Activated CD4-positive, alpha-beta T cell treated with anti-CD3 and anti-CD28 coated beads for 36 hours (primary cell): Measurements from ENCODE around the gene HACD3. TPM values are rescaled to one million over a fixed set of nuclear protein-coding genes. Genes with fewer than 3 reads are reported as not detected.
A peak's percentile ranks its signal among the peaks of the same experiment; 100 is the strongest.
"Not testable (repeated sequence)": the region's sequence is repeated elsewhere in the genome, so short reads cannot be mapped to it uniquely, and the experiment has no call there.

ENCODE experiments used
- ATAC-seq: fragments of 200-7000 bp; cut with Tn5 transposase; one replicate; pipeline ENCODE4 v1.10.0; 2021; ENCODE audit warnings: mild to moderate bottlenecking, moderate library complexity
- CTCF ChIA-PET: fragments of 350-600 bp; sonication (Branson Sonifier 250); formaldehyde crosslinking; loops from one replicate; lab custom pipeline; 2021; ENCODE audit warnings: antibody characterized with exemption; lab: Charles Lee
- POLR2A ChIA-PET: fragments of 350-600 bp; sonication (Branson Sonifier 250); formaldehyde crosslinking; loops from one replicate; lab custom pipeline; 2021; ENCODE audit warnings: antibody characterized with exemption, inconsistent platforms; lab: Charles Lee
- DNase-seq: peaks from one replicate; pipeline ENCODE4 v3.0.0-alpha.2; 2020
- H3K27ac Mint-ChIP-seq: one replicate; pipeline ENCODE4 v1.8.0; 2021; ENCODE audit warnings: mixed read lengths
- H3K27me3 Mint-ChIP-seq: one replicate; pipeline ENCODE4 v1.8.0; 2021; ENCODE audit warnings: mixed read lengths
- H3K36me3 Mint-ChIP-seq: one replicate; pipeline ENCODE4 v1.8.0; 2021; ENCODE audit warnings: low read depth, mixed read lengths
- H3K4me1 Mint-ChIP-seq: one replicate; pipeline ENCODE4 v1.8.0; 2021; ENCODE audit warnings: mixed read lengths
- H3K4me3 Mint-ChIP-seq: one replicate; pipeline ENCODE4 v1.8.0; 2021; ENCODE audit warnings: mild to moderate bottlenecking, moderate library complexity, mixed read lengths
- H3K9me3 Mint-ChIP-seq: one replicate; pipeline ENCODE4 v1.8.0; 2021; ENCODE audit warnings: low read depth, mixed read lengths
- intact Hi-C, 2 experiments: fragments of 100-400 bp; cut with DNase I in 1 of 2; cut with micrococcal nuclease in 1 of 2; formaldehyde crosslinking; loops; one replicate each; pipeline versions ENCODE4 v1.14.2 to v1.15.1; 2022 to 2024; cut with DNase I, micrococcal nuclease
- total RNA-seq, 2 experiments: library from RNA; stranded (reverse); gene quantifications; one replicate each; pipeline ENCODE4 v1.2.3, GENCODE V29; 2021

HACD3 gene
- total RNA-seq, 2 experiments from 2014 or later: 23.4 to 27.3 TPM

GRCh38 chr15:65549288-65549687, 19.0 kb downstream of the HACD3 start:
- Mint-ChIP-seq H3K36me3 (peaks cover 16% of the 10 kb centered on the region), H3K4me1 (peaks cover 20% of the 10 kb centered on the region)
- H3K4me3 Mint-ChIP-seq, DNase-seq, H3K27ac Mint-ChIP-seq, intact Hi-C loops, ATAC-seq, H3K9me3 Mint-ChIP-seq, H3K27me3 Mint-ChIP-seq: not testable (repeated sequence)
- CTCF ChIA-PET: interaction anchor here (0.7 to 1.1 kb wide), 2 partner anchors 10 to 706 kb away, joined by 3 to 6 read pairs; no protein-coding TSS in a partner anchor
- POLR2A ChIA-PET: interaction anchor here (0.6 kb wide), 1 partner anchor 148 kb away, joined by 4 read pairs; no protein-coding TSS in a partner anchor

DNA sequence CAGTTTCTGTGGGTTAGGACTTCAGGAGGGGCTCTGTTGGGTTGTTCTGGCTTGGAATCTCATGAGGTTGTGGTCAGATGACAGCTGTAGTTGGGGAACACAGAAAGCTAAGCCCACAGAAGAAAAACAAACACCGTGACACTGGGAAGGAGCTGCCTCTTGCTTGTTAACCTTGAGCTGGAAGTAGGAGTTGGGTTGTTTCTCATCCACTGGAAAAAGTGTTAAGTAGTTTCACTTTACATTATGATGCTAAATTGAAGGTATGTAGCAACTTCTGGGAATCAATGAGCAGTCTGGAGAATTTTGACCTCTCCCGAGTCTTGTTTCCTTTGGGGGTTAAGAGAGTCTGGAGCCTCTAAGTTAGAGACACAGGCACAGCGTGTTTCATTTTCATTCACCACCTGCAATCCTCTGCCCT, 20.4 kb downstream of the HACD3 start:
- Mint-ChIP-seq H3K4me3 (no peak overlapping the region), H3K27me3 (no peaks in the 10 kb centered on the region), H3K27ac (peak overlapping the region; percentile 29), H3K9me3 (no peaks in the 10 kb centered on the region), H3K4me1 (peaks cover 20% of the 10 kb centered on the region), H3K36me3 (peaks cover 18% of the 10 kb centered on the region)
- intact Hi-C loops: no loop called here
- ATAC-seq: peak; percentile 57
- ChIA-PET POLR2A (no interaction called here), CTCF (no interaction called here)
- no peak for DNase-seq

- ChIA-PET CTCF (interaction anchor here (0.6 kb wide), 1 partner anchor 84 kb away, joined by 3 read pairs; no protein-coding TSS in a partner anchor), POLR2A (no interaction called here)
- DNase-seq: no peak
- Mint-ChIP-seq H3K27ac (peak overlapping the region; percentile 27), H3K27me3 (no peaks in the 10 kb centered on the region), H3K36me3 (peaks cover 18% of the 10 kb centered on the region), H3K9me3 (no peaks in the 10 kb centered on the region), H3K4me1 (peaks cover 20% of the 10 kb centered on the region), H3K4me3 (no peak overlapping the region)
- no peak for ATAC-seq
- intact Hi-C loops: no loop called here
Measured at GRCh38 chr15:65551183-65551582, 20.9 kb downstream of the HACD3 start.

DNA sequence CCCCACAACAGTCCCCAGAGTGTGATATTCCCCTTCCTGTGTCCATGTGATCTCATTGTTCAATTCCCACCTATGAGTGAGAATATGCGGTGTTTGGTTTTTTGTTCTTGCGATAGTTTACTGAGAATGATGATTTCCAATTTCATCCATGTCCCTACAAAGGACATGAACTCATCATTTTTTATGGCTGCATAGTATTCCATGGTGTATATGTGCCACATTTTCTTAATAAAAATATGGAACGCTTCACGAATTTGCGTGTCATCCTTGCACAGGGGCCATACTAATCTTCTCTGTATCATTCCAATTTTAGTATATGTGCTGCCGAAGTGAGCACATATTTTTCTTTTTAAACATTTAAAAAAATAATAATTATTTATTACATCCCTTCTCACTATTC, 22.6 kb downstream of the HACD3 start:
- POLR2A ChIA-PET, DNase-seq, H3K27me3 Mint-ChIP-seq, intact Hi-C loops, H3K27ac Mint-ChIP-seq, H3K4me3 Mint-ChIP-seq, H3K9me3 Mint-ChIP-seq, ATAC-seq: not testable (repeated sequence)
- Mint-ChIP-seq H3K4me1 (peaks cover 18% of the 10 kb centered on the region), H3K36me3 (peaks cover 26% of the 10 kb centered on the region)
- CTCF ChIA-PET: interaction anchor here (0.7 to 1.2 kb wide), 2 partner anchors 19 to 86 kb away, joined by 3 read pairs; no protein-coding TSS in a partner anchor

GRCh38 chr15:65553691-65554090, 23.4 kb downstream of the HACD3 start:
- no peaks in the 10 kb centered on the region for H3K9me3 Mint-ChIP-seq
- no peak overlapping the region for H3K27ac Mint-ChIP-seq
- ChIA-PET POLR2A (no interaction called here), CTCF (interaction anchor here (0.7 kb wide), 2 partner anchors 85 to 394 kb away, joined by 3 read pairs; no protein-coding TSS in a partner anchor)
- H3K4me3 Mint-ChIP-seq: no peak overlapping the region
- DNase-seq: no peak
- H3K27me3 Mint-ChIP-seq: no peaks in the 10 kb centered on the region
- no peak for ATAC-seq
- H3K4me1 Mint-ChIP-seq: peaks cover 18% of the 10 kb centered on the region
- intact Hi-C loops: no loop called here
- peaks cover 33% of the 10 kb centered on the region for H3K36me3 Mint-ChIP-seq

DNA sequence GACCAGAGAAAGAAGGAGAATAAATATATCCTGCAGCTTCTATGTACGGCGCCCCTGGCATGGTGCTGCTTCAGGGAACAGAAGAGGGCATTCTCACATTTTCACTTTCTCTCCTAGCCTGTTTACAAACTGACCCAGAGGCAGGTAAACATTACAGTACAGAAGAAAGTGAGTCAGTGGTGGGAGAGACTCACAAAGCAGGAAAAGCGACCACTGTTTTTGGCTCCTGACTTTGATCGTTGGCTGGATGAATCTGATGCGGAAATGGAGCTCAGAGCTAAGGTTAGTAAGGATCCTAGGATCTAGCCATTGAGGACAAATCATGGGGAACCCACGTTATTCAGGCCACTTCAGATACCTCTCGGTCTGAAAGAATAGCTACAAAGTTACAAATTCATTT, 26.4 kb downstream of the HACD3 start:
- ATAC-seq: no peak
- Mint-ChIP-seq H3K27me3 (no peaks in the 10 kb centered on the region), H3K4me3 (no peak overlapping the region), H3K27ac (no peak overlapping the region), H3K9me3 (no peaks in the 10 kb centered on the region), H3K36me3 (peaks cover 46% of the 10 kb centered on the region), H3K4me1 (no peaks in the 10 kb centered on the region)
- ChIA-PET CTCF (interaction anchor here (0.6 to 0.8 kb wide), 2 partner anchors 9 to 155 kb away, joined by 3 read pairs; no protein-coding TSS in a partner anchor), POLR2A (no interaction called here)
- intact Hi-C loops: no loop called here
- DNase-seq: no peak

- ATAC-seq (no peak), DNase-seq (no peak)
- Mint-ChIP-seq H3K27ac (no peak overlapping the region), H3K4me3 (no peak overlapping the region), H3K36me3 (peaks cover 45% of the 10 kb centered on the region), H3K9me3 (no peaks in the 10 kb centered on the region), H3K4me1 (no peaks in the 10 kb centered on the region), H3K27me3 (no peaks in the 10 kb centered on the region)
- intact Hi-C loops: no loop called here
- CTCF ChIA-PET: interaction anchor here (0.6 kb wide), 1 partner anchor 10 kb away, joined by 3 read pairs; no protein-coding TSS in a partner anchor
- POLR2A ChIA-PET: no interaction called here
Measured at GRCh38 chr15:65558336-65558735, 28.1 kb downstream of the HACD3 start.

GRCh38 chr15:65558997-65559760, 28.9 kb downstream of the HACD3 start:
- Mint-ChIP-seq H3K4me3 (no peak overlapping the region), H3K36me3 (peaks cover 48% of the 10 kb centered on the region), H3K27me3 (no peaks in the 10 kb centered on the region), H3K4me1 (no peaks in the 10 kb centered on the region), H3K9me3 (no peaks in the 10 kb centered on the region), H3K27ac (no peak overlapping the region)
- ATAC-seq (no peak), DNase-seq (no peak)
- intact Hi-C loops: no loop called here
- CTCF ChIA-PET: interaction anchor here (0.6 to 0.7 kb wide), 2 partner anchors 52 to 350 kb away, joined by 3 read pairs; partner anchors contain the start of gene INTS14
- POLR2A ChIA-PET: no interaction called here

DNA sequence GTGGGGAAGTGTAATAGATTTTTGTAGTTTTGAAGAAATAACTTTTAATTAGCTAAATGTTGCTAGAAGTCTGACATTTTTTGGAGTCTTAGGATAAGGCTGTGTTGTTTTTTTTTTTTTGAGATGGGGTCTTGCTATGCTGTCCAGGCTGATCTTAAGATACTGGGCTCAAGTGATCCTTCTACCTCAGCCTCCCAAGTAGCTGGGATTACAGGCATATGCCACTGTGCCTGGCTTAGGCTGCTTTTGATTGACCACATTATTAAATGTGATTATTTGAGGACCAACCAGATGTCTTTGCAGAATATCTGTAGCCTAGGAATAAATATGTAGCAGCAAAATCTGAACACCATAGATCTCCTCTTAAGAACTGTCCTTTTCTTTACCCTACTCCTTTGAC, 29.7 kb downstream of the HACD3 start:
- DNase-seq (no peak), ATAC-seq (no peak)
- Mint-ChIP-seq H3K27me3 (no peaks in the 10 kb centered on the region), H3K36me3 (peaks cover 52% of the 10 kb centered on the region), H3K4me3 (no peak overlapping the region), H3K4me1 (no peaks in the 10 kb centered on the region), H3K9me3 (no peaks in the 10 kb centered on the region), H3K27ac (no peak overlapping the region)
- ChIA-PET CTCF (interaction anchor here (0.7 kb wide), 1 partner anchor 350 kb away, joined by 3 read pairs; no protein-coding TSS in a partner anchor), POLR2A (no interaction called here)
- intact Hi-C loops: no loop called here

DNA sequence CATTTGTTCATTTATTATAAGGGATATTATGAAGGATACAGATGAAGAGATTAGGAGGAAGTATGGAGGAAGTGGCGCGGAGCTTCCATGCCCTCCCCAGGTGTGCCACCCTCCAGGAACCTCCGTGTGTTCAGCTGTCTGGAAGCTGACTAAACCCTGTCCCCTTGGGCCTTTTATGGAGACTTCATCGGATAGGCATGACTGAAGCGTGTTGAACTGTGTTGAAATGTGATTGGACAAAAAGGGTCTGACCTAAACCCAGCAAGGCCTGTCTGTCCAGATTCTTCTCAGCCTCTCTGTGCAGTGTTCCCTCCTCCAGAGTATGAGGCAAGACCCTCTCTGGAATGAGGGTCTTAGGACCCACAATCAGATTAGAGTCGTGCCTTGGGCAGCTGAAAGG, 31.7 kb downstream of the HACD3 start:
- Mint-ChIP-seq H3K27me3 (no peaks in the 10 kb centered on the region), H3K9me3 (no peaks in the 10 kb centered on the region), H3K4me3 (no peak overlapping the region), H3K27ac (no peak overlapping the region), H3K4me1 (no peaks in the 10 kb centered on the region), H3K36me3 (peaks cover 66% of the 10 kb centered on the region)
- POLR2A ChIA-PET: no interaction called here
- ATAC-seq: no peak
- CTCF ChIA-PET: interaction anchor here (0.7 kb wide), 1 partner anchor 123 kb away, joined by 3 read pairs; no protein-coding TSS in a partner anchor
- no peak for DNase-seq
- intact Hi-C loops: no loop called here

DNA sequence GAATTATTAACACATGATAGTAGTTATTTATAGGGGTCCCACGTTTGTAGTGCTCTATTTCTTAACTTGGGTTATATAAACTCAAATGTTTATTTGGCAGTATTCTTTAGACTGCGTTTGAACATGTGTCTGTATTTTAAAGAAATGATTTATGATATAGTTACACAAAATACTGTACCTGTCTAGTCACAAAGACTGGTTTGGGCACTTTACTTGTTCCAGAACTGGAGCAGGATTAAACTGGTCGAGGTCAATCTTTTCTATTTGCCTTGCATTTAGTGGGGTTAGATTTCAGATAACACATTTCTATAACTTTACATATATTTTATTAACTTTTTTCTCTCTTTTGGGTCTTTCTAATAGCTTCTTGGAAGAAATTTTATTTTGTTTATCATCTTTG, 39.5 kb downstream of the HACD3 start:
- Mint-ChIP-seq H3K27me3 (no peaks in the 10 kb centered on the region), H3K4me3 (no peak overlapping the region), H3K9me3 (no peaks in the 10 kb centered on the region), H3K27ac (no peak overlapping the region), H3K4me1 (no peaks in the 10 kb centered on the region), H3K36me3 (peaks cover 38% of the 10 kb centered on the region)
- intact Hi-C loops: no loop called here
- ChIA-PET CTCF (no interaction called here), POLR2A (no interaction called here)
- ATAC-seq (no peak), DNase-seq (no peak)

GRCh38 chr15:65571971-65572370, 41.7 kb downstream of the HACD3 start:
- CTCF ChIA-PET: interaction anchor here (0.6 to 0.9 kb wide), 2 partner anchors 20 to 414 kb away, joined by 3 read pairs; no protein-coding TSS in a partner anchor

More at GRCh38 chr15:65571971-65572370, 41.7 kb downstream of the HACD3 start:
- intact Hi-C loops: no loop called here
- Mint-ChIP-seq H3K4me1 (no peaks in the 10 kb centered on the region), H3K27ac (no peak overlapping the region), H3K9me3 (no peaks in the 10 kb centered on the region), H3K36me3 (peaks cover 22% of the 10 kb centered on the region), H3K27me3 (no peaks in the 10 kb centered on the region), H3K4me3 (no peak overlapping the region)
- ATAC-seq: no peak
- no peak for DNase-seq
- POLR2A ChIA-PET: no interaction called here
